ENCODE measurements around the gene PTTG2. TPM values are rescaled to one million over a fixed set of nuclear protein-coding genes. Genes with fewer than 3 reads are reported as not detected.

The PTTG2 gene
- total RNA-seq, 1 donor from 2014 or later: 0.84 TPM

GRCh38 chr4:37958932-37959331 lies 1.3 kb upstream of the PTTG2 start:
- Histone ChIP-seq H3K27me3 (no peaks in the 10 kb centered on the region), H3K4me1 (peaks cover 15% of the 10 kb centered on the region), H3K4me3 (no peak overlapping the region), H3K27ac (no peak overlapping the region), H3K9me3 (no peaks in the 10 kb centered on the region), H3K36me3 (no peaks in the 10 kb centered on the region)
- intact Hi-C loops (cut with DNase I): no loop called here
- DNase-seq (no peak), ATAC-seq (no peak)
- no peak for TF ChIP-seq CTCF (IDR thresholded peaks at IDR 0.05)

- intact Hi-C loops (cut with DNase I): no loop called here
- no peak overlapping the region for H3K27ac ChIP-seq
- H3K27me3 ChIP-seq: no peaks in the 10 kb centered on the region
- DNase-seq (no peak), ATAC-seq (peak; percentile 90)
- peaks cover 15% of the 10 kb centered on the region for H3K4me1 ChIP-seq
- H3K9me3 ChIP-seq: no peaks in the 10 kb centered on the region
- TF ChIP-seq CTCF (IDR thresholded peaks at IDR 0.05): no peak
- H3K36me3 ChIP-seq: no peaks in the 10 kb centered on the region
- no peak overlapping the region for H3K4me3 ChIP-seq
These were observed 667 bp downstream of the PTTG2 start for GRCh38 chr4:37960679-37961450.

- DNase-seq (no peak), ATAC-seq (no peak)
- Histone ChIP-seq H3K27ac (no peak overlapping the region), H3K27me3 (no peaks in the 10 kb centered on the region), H3K9me3 (no peaks in the 10 kb centered on the region), H3K36me3 (no peaks in the 10 kb centered on the region), H3K4me3 (no peak overlapping the region), H3K4me1 (peaks cover 15% of the 10 kb centered on the region)
- no peak for TF ChIP-seq CTCF (IDR thresholded peaks at IDR 0.05)
- intact Hi-C loops (cut with DNase I): no loop called here
These were observed 4.7 kb downstream of the PTTG2 start for GRCh38 chr4:37964734-37965457.

GRCh38 chr4:37966044-37966443 lies 5.8 kb downstream of the PTTG2 start:
- no peak for TF ChIP-seq CTCF (IDR thresholded peaks at IDR 0.05)
- intact Hi-C loops (cut with DNase I): no loop called here
- H3K27me3 ChIP-seq: no peaks in the 10 kb centered on the region
- peaks cover 11% of the 10 kb centered on the region for H3K4me1 ChIP-seq
- ATAC-seq (no peak), DNase-seq (no peak)
- H3K9me3 ChIP-seq: no peaks in the 10 kb centered on the region
- H3K27ac ChIP-seq: no peak overlapping the region
- H3K36me3 ChIP-seq: no peaks in the 10 kb centered on the region
- no peak overlapping the region for H3K4me3 ChIP-seq

GRCh38 chr4:37967736-37968135 lies 7.5 kb downstream of the PTTG2 start:
- H3K9me3 ChIP-seq: no peaks in the 10 kb centered on the region
- no peak overlapping the region for H3K4me3 ChIP-seq
- ATAC-seq (no peak), DNase-seq (no peak)
- H3K27ac ChIP-seq: no peak overlapping the region
- H3K36me3 ChIP-seq: no peaks in the 10 kb centered on the region
- no peaks in the 10 kb centered on the region for H3K27me3 ChIP-seq
- no peak for TF ChIP-seq CTCF (IDR thresholded peaks at IDR 0.05)
- intact Hi-C loops (cut with DNase I): no loop called here
- H3K4me1 ChIP-seq: peaks cover 6% of the 10 kb centered on the region

All from upper lobe of right lung (tissue), 1 donor.